HFFc6 (cell line): ENCODE data around the gene IL36B. TPM values are rescaled to one million over a fixed set of nuclear protein-coding genes. Genes with fewer than 3 reads are reported as not detected.

Experiments used
- DNase-seq: peaks from one replicate; pipeline ENCODE4 v3.0.0-alpha.2; 2018
- H3K27ac Mint-ChIP-seq: 2 replicates; pipeline ENCODE4 v1.8.0; 2020; ENCODE audit warnings: mild to moderate bottlenecking, mixed read lengths
- H3K27me3 Mint-ChIP-seq: 2 replicates; pipeline ENCODE4 v1.8.0; 2021; ENCODE audit warnings: mild to moderate bottlenecking, moderate library complexity, mixed read lengths; ENCODE audit not compliant: insufficient read depth
- H3K36me3 Mint-ChIP-seq: 2 replicates; pipeline ENCODE4 v1.8.0; 2021; ENCODE audit warnings: low read depth, mixed read lengths
- H3K4me1 Mint-ChIP-seq: 2 replicates; pipeline ENCODE4 v1.8.0; 2020; ENCODE audit warnings: low read depth, mixed read lengths
- H3K4me3 Mint-ChIP-seq: 2 replicates; pipeline ENCODE4 v1.8.0; 2020; ENCODE audit warnings: mild to moderate bottlenecking, moderate library complexity, mixed read lengths
- H3K9me3 Mint-ChIP-seq: 2 replicates; pipeline ENCODE4 v1.8.0; 2020; ENCODE audit warnings: mild to moderate bottlenecking, mixed read lengths
- total RNA-seq, 6 experiments: library from RNA; stranded (reverse); fragmentation: NEBNext Ultra II Directional; extraction: Animal tissue kit (Norgen Biotek cat#: 25700); gene quantifications; 2 replicates in 1 of 6; 3 replicates in 5 of 6; pipeline ENCODE4 v1.2.3, GENCODE V29; 2021
- TF ChIP-seq, protein P1 (sequence below): fragments of 200-600 bp; sonication (generic); IDR thresholded peaks from 2 replicates; pipeline ENCODE4 v1.5.0; 2021; ENCODE audit warnings: antibody characterized with exemption, mild to moderate bottlenecking

Gene IL36B
- total RNA-seq, 6 experiments from 2014 or later, result not detected

DNA sequence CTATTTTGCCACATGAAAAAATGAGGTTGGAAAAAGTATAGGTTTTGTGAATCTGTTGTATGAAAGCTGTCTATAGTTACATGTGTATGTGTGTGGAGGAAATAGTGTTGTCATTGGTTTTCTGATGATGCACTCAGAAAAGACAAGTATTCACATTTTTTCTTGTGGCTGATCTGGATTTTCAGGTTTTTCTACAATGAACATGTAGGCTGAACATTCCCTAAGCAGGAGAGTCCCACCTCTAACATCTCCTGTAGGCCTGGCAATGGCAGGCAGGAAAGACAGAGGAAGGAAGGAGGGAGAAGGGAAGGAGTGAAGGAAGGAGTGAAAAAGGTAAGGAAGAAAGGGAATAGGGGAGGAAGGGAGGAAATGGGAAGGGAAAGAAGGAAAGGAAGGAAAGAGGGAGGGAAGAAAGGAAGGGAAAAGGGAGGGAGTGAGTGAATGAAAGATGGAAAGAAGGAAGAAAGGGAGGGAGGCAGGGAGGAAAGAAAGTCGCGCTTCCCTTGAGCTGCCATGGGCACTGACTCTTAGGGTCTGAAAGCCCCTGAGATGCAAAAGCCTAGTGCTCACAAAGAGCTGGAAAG lies 5.8 kb upstream of the IL36B start:
- TF ChIP-seq, protein P1, sequence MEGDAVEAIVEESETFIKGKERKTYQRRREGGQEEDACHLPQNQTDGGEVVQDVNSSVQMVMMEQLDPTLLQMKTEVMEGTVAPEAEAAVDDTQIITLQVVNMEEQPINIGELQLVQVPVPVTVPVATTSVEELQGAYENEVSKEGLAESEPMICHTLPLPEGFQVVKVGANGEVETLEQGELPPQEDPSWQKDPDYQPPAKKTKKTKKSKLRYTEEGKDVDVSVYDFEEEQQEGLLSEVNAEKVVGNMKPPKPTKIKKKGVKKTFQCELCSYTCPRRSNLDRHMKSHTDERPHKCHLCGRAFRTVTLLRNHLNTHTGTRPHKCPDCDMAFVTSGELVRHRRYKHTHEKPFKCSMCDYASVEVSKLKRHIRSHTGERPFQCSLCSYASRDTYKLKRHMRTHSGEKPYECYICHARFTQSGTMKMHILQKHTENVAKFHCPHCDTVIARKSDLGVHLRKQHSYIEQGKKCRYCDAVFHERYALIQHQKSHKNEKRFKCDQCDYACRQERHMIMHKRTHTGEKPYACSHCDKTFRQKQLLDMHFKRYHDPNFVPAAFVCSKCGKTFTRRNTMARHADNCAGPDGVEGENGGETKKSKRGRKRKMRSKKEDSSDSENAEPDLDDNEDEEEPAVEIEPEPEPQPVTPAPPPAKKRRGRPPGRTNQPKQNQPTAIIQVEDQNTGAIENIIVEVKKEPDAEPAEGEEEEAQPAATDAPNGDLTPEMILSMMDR, result no peak
- DNase-seq, result no peak
- no peak overlapping the region for H3K4me3 Mint-ChIP-seq
- H3K9me3 Mint-ChIP-seq, result peaks cover 27% of the 10 kb centered on the region
- H3K27ac Mint-ChIP-seq, result no peak overlapping the region
- H3K4me1 Mint-ChIP-seq, result no peaks in the 10 kb centered on the region
- H3K36me3 Mint-ChIP-seq, result peaks cover 9% of the 10 kb centered on the region
- H3K27me3 Mint-ChIP-seq, result peaks cover 29% of the 10 kb centered on the region

- no peak for DNase-seq
- TF ChIP-seq, protein P1, result no peak
- Mint-ChIP-seq H3K36me3 (peaks cover 9% of the 10 kb centered on the region), H3K4me1 (no peaks in the 10 kb centered on the region), H3K9me3 (peaks cover 27% of the 10 kb centered on the region), H3K4me3 (no peak overlapping the region), H3K27me3 (peaks cover 22% of the 10 kb centered on the region), H3K27ac (no peak overlapping the region)
These were observed 4.5 kb upstream of the IL36B start for GRCh38 chr2:113057117-113057516.

- TF ChIP-seq, protein P1, result no peak
- H3K27ac Mint-ChIP-seq, result no peak overlapping the region
- no peak for DNase-seq
- H3K4me3 Mint-ChIP-seq, result no peak overlapping the region
- peaks cover 27% of the 10 kb centered on the region for H3K9me3 Mint-ChIP-seq
- H3K36me3 Mint-ChIP-seq, result peaks cover 9% of the 10 kb centered on the region
- H3K27me3 Mint-ChIP-seq, result peaks cover 23% of the 10 kb centered on the region
- H3K4me1 Mint-ChIP-seq, result no peaks in the 10 kb centered on the region
These were observed 3.9 kb upstream of the IL36B start for GRCh38 chr2:113056521-113056920.

DNA sequence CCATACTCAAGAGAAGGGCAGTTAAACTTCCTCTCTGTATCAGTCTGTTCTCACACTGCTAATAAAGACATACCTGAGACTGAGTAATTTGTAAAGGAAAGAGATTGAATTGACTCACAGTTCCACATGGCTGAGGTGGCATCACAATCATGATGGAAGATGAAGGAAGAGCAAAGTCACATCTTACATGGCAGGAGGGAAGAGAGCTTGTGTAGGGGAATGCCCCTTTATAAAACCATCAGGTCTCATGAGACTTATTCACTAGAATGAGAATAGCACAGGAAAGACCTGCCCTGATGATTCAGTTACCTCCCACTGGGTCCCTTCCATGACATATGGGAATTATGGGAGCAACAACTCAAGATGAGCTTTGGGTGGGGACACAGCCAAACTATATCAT lies 1.4 kb upstream of the IL36B start:
- Mint-ChIP-seq H3K4me3 (no peak overlapping the region), H3K27me3 (peaks cover 12% of the 10 kb centered on the region), H3K36me3 (peaks cover 9% of the 10 kb centered on the region), H3K27ac (no peak overlapping the region), H3K4me1 (no peaks in the 10 kb centered on the region), H3K9me3 (peaks cover 27% of the 10 kb centered on the region)
- DNase-seq, result no peak
- TF ChIP-seq, protein P1, result no peak

- no peak overlapping the region for H3K27ac Mint-ChIP-seq
- DNase-seq, result no peak
- peaks cover 27% of the 10 kb centered on the region for H3K9me3 Mint-ChIP-seq
- H3K27me3 Mint-ChIP-seq, result peaks cover 9% of the 10 kb centered on the region
- H3K36me3 Mint-ChIP-seq, result peaks cover 9% of the 10 kb centered on the region
- H3K4me1 Mint-ChIP-seq, result no peaks in the 10 kb centered on the region
- no peak overlapping the region for H3K4me3 Mint-ChIP-seq
- TF ChIP-seq, protein P1, result no peak
These were observed 999 bp upstream of the IL36B start for GRCh38 chr2:113053666-113054065.
